ENCODE data around the gene ACTR5.

GRCh38 chr20:38790200-38791053 is 42.2 kb downstream of the ACTR5 start:
- TF ChIP-seq POLR2A (IDR thresholded peaks at IDR 0.05) (no peak), CTCF (IDR thresholded peaks at IDR 0.05) (peak; percentile 3 to 38), POLR2AphosphoS5 (IDR thresholded peaks at IDR 0.05) (no peak)
